IPS DF 6.9 (cell line): ENCODE measurements around the gene YLPM1.

Experiments used
- DNase-seq: peaks from one replicate; pipeline ENCODE4 v3.0.0-alpha.2; 2013; ENCODE audit warnings: low read depth, low spot score
- H3K27ac ChIP-seq: one replicate; pipeline ENCODE4 v1.5.1; 2013; ENCODE audit warnings: low read length, control low read depth
- H3K27me3 ChIP-seq: 2 replicates; pipeline ENCODE4 v1.6.1; 2013; ENCODE audit warnings: mild to moderate bottlenecking, low read length; ENCODE audit not compliant: control insufficient read depth, insufficient read depth
- H3K36me3 ChIP-seq: 2 replicates; pipeline ENCODE4 v1.6.1; 2013; ENCODE audit warnings: low read length; ENCODE audit not compliant: control insufficient read depth, insufficient read depth
- H3K4me1 ChIP-seq: 2 replicates; pipeline ENCODE4 v1.6.1; 2013; ENCODE audit warnings: low read length; ENCODE audit not compliant: control insufficient read depth, insufficient read depth
- H3K4me3 ChIP-seq: 2 replicates; pipeline ENCODE4 v1.5.1; 2013; ENCODE audit warnings: mild to moderate bottlenecking, low read length
- H3K9me3 ChIP-seq: 2 replicates; pipeline ENCODE4 v1.6.1; 2013; ENCODE audit warnings: low read length, inconsistent platforms; ENCODE audit not compliant: control insufficient read depth, insufficient read depth
- WGBS: extraction: QIAGEN DNeasy Blood & Tissue Kit; methylation state at CpG from one replicate; pipeline ENCODE4 v1.1.7; 2013; ENCODE audit warnings: mixed read lengths, missing lambda C conversion rate; ENCODE audit not compliant: insufficient read length, insufficient coverage; 5-methylcytosine and 5-hydroxymethylcytosine counted together

The YLPM1 gene

GRCh38 chr14:74792249-74793039 lies 29.3 kb downstream of the YLPM1 start:
- H3K36me3 ChIP-seq = no peaks in the 10 kb centered on the region; the same call in 1 of the 2 replicates
- no peak overlapping the region for H3K27ac ChIP-seq
- 100% methylated on average over 2 of the region's 7 CpGs for WGBS
- H3K4me1 ChIP-seq = no peaks in the 10 kb centered on the region
- H3K4me3 ChIP-seq = no peak overlapping the region
- H3K27me3 ChIP-seq = no peaks in the 10 kb centered on the region
- peak; percentile 27 for DNase-seq
- no peaks in the 10 kb centered on the region for H3K9me3 ChIP-seq

- Histone ChIP-seq H3K27me3 (no peaks in the 10 kb centered on the region), H3K9me3 (no peaks in the 10 kb centered on the region), H3K36me3 (peaks cover 9% of the 10 kb centered on the region), H3K4me3 (no peak overlapping the region), H3K4me1 (no peaks in the 10 kb centered on the region), H3K27ac (no peak overlapping the region)
- no peak for DNase-seq
- WGBS = no CpG with 5 or more reads among the region's 3 CpGs
These were observed 30.5 kb downstream of the YLPM1 start for GRCh38 chr14:74793506-74794155.

GRCh38 chr14:74794947-74795346 lies 31.8 kb downstream of the YLPM1 start:
- Histone ChIP-seq H3K36me3 (peaks cover 11% of the 10 kb centered on the region), H3K9me3 (no peaks in the 10 kb centered on the region), H3K27ac (no peak overlapping the region), H3K27me3 (no peaks in the 10 kb centered on the region), H3K4me1 (no peaks in the 10 kb centered on the region), H3K4me3 (no peak overlapping the region)
- no CpG with 5 or more reads among the region's 2 CpGs for WGBS
- DNase-seq = no peak

GRCh38 chr14:74799765-74800164 lies 36.6 kb downstream of the YLPM1 start:
- Histone ChIP-seq H3K4me3 (no peak overlapping the region), H3K36me3 (peaks cover 13% of the 10 kb centered on the region), H3K27me3 (no peaks in the 10 kb centered on the region), H3K9me3 (no peaks in the 10 kb centered on the region), H3K4me1 (no peaks in the 10 kb centered on the region), H3K27ac (no peak overlapping the region)
- DNase-seq = no peak

GRCh38 chr14:74800780-74801179 lies 37.7 kb downstream of the YLPM1 start:
- no peaks in the 10 kb centered on the region for H3K4me1 ChIP-seq
- no CpG with 5 or more reads among the region's 3 CpGs for WGBS
- no peak overlapping the region for H3K27ac ChIP-seq
- H3K36me3 ChIP-seq = peaks cover 13% of the 10 kb centered on the region
- H3K27me3 ChIP-seq = no peaks in the 10 kb centered on the region
- H3K9me3 ChIP-seq = no peaks in the 10 kb centered on the region
- no peak overlapping the region for H3K4me3 ChIP-seq
- DNase-seq = no peak

- Histone ChIP-seq H3K36me3 (peaks cover 13% of the 10 kb centered on the region), H3K27me3 (no peaks in the 10 kb centered on the region), H3K9me3 (no peaks in the 10 kb centered on the region), H3K4me1 (no peaks in the 10 kb centered on the region), H3K4me3 (no peak overlapping the region), H3K27ac (no peak overlapping the region)
- 100% methylated on average over 2 of the region's 3 CpGs for WGBS
- DNase-seq = no peak
These were observed 38.3 kb downstream of the YLPM1 start for GRCh38 chr14:74801396-74801795.

- no peak for DNase-seq
- Histone ChIP-seq H3K4me3 (no peak overlapping the region), H3K9me3 (no peaks in the 10 kb centered on the region), H3K27me3 (no peaks in the 10 kb centered on the region), H3K27ac (no peak overlapping the region), H3K4me1 (no peaks in the 10 kb centered on the region), H3K36me3 (peaks cover 4% of the 10 kb centered on the region; the same call in 1 of the 2 replicates)
- WGBS = no CpG with 5 or more reads among the region's 4 CpGs
These were observed 41.2 kb downstream of the YLPM1 start for GRCh38 chr14:74804219-74804825.

GRCh38 chr14:74807853-74808545 lies 44.9 kb downstream of the YLPM1 start:
- Histone ChIP-seq H3K4me3 (no peak overlapping the region), H3K9me3 (no peaks in the 10 kb centered on the region), H3K36me3 (peaks cover 10% of the 10 kb centered on the region; the same call in 1 of the 2 replicates), H3K27me3 (no peaks in the 10 kb centered on the region), H3K27ac (no peak overlapping the region), H3K4me1 (no peaks in the 10 kb centered on the region)
- DNase-seq = no peak
- no CpG with 5 or more reads among the region's 7 CpGs for WGBS

- Histone ChIP-seq H3K9me3 (no peaks in the 10 kb centered on the region), H3K27me3 (no peaks in the 10 kb centered on the region), H3K27ac (no peak overlapping the region), H3K36me3 (peaks cover 6% of the 10 kb centered on the region; the same call in 1 of the 2 replicates), H3K4me1 (no peaks in the 10 kb centered on the region), H3K4me3 (no peak overlapping the region)
- no peak for DNase-seq
- WGBS = no CpG with 5 or more reads among the region's 1 CpG
These were observed 53.0 kb downstream of the YLPM1 start for GRCh38 chr14:74816124-74816523.

GRCh38 chr14:74820288-74820687 lies 57.2 kb downstream of the YLPM1 start:
- no peaks in the 10 kb centered on the region for H3K27me3 ChIP-seq
- DNase-seq = no peak
- peaks cover 3% of the 10 kb centered on the region; the same call in 1 of the 2 replicates for H3K36me3 ChIP-seq
- no peak overlapping the region for H3K4me3 ChIP-seq
- no peaks in the 10 kb centered on the region for H3K4me1 ChIP-seq
- no peaks in the 10 kb centered on the region for H3K9me3 ChIP-seq
- WGBS = no CpG with 5 or more reads among the region's 5 CpGs
- H3K27ac ChIP-seq = no peak overlapping the region
